GM12878 (cell line): Measurements from ENCODE around the gene RBM7. TPM values are rescaled to one million over a fixed set of nuclear protein-coding genes. Genes with fewer than 3 reads are reported as not detected.

Source experiments
- polyA plus RNA-seq, 11 experiments: library from polyadenylated mRNA; depleted of rRNA in 4 of 11; unstranded in 6 of 11; stranded (reverse) in 5 of 11; fragments of >200 nt; fragmentation: Nextera tagmentation in 4 of 11; fragmentation: Illumina TruSeq in 1 of 11; extraction: Ambion mirVana in 4 of 11; extraction: Trizol in 1 of 11; gene quantifications; 1 replicate in 1 of 11; 2 replicates in 10 of 11; pipeline versions ENCODE4 v1.2.1 to v1.2.3, GENCODE V29; 2011 to 2016; ENCODE audit warnings: inconsistent platforms in 2 of 11, missing spikeins in 2 of 11, low read depth in 1 of 11
- total RNA-seq, 4 experiments: library from RNA; depleted of rRNA in 3 of 4; stranded (reverse); fragments of >200 nt in 3 of 4; fragmentation: Illumina TruSeq in 1 of 4; extraction: Trizol in 1 of 4; gene quantifications; 2 replicates each; pipeline versions ENCODE4 v1.2.1 to v1.2.3, GENCODE V29; 2013 to 2021

RBM7 gene
- total and polyA plus RNA-seq, 10 of the 15 experiments (the other 5 are each of a cell fraction or from before 2014, with no cell fraction given): 17.0 to 46.2 (median 26.0) TPM

Other genes with a start within 250 kb of the RBM7 start
- not detected in 2 replicates for gene NNMT, start 104.3 kb upstream of the RBM7 start, total RNA-seq (2014; rRNA removed)
- not detected in 2 replicates for gene NNMT, start 104.3 kb upstream of the RBM7 start, total RNA-seq (2014; rRNA removed; fragmentation: Illumina TruSeq; extraction: Trizol)
- gene NNMT, start 104.3 kb upstream of the RBM7 start, total RNA-seq (2021): not detected in 2 replicates
- not detected in 2 replicates for gene NNMT, start 104.3 kb upstream of the RBM7 start, polyA plus RNA-seq (2011; rRNA removed)
- not detected in 2 replicates for gene NNMT, start 104.3 kb upstream of the RBM7 start, polyA plus RNA-seq (2014; fragmentation: Illumina TruSeq; extraction: Trizol)
- not detected for gene NNMT, start 104.3 kb upstream of the RBM7 start, polyA plus RNA-seq (2014; fragmentation: Nextera tagmentation; extraction: Ambion mirVana)
- not detected in 2 replicates for gene NNMT, start 104.3 kb upstream of the RBM7 start, polyA plus RNA-seq (2014; rRNA removed)
- under 1 TPM in 1 of 2 experiments, not detected in 1; 0.46 TPM for gene NNMT, start 104.3 kb upstream of the RBM7 start, polyA plus RNA-seq (2016; fragmentation: Nextera tagmentation; extraction: Ambion mirVana)
- gene C11orf71, start 155 bp upstream of the RBM7 start, total RNA-seq (2014; rRNA removed): 7.7 and 9.4 TPM in 2 replicates
- 5.3 and 6.0 TPM in 2 replicates for gene C11orf71, start 155 bp upstream of the RBM7 start, total RNA-seq (2014; rRNA removed; fragmentation: Illumina TruSeq; extraction: Trizol)
- gene C11orf71, start 155 bp upstream of the RBM7 start, total RNA-seq (2021): 6.5 and 7.3 TPM in 2 replicates
- gene C11orf71, start 155 bp upstream of the RBM7 start, polyA plus RNA-seq (2011; rRNA removed): 8.7 and 12.0 TPM in 2 replicates
- 4.9 and 5.4 TPM in 2 replicates for gene C11orf71, start 155 bp upstream of the RBM7 start, polyA plus RNA-seq (2014; fragmentation: Illumina TruSeq; extraction: Trizol)
- gene C11orf71, start 155 bp upstream of the RBM7 start, polyA plus RNA-seq (2014; fragmentation: Nextera tagmentation; extraction: Ambion mirVana): 1 to 10 TPM; 1.4 to 3.4 TPM
- 9.1 and 10.4 TPM in 2 replicates for gene C11orf71, start 155 bp upstream of the RBM7 start, polyA plus RNA-seq (2014; rRNA removed)
- 10 to 100 TPM in 1 of 2 experiments, 1 to 10 TPM in 1; 8.2 to 12.0 TPM for gene C11orf71, start 155 bp upstream of the RBM7 start, polyA plus RNA-seq (2016; fragmentation: Nextera tagmentation; extraction: Ambion mirVana)
- gene REXO2, start 38.8 kb downstream of the RBM7 start, total RNA-seq (2014; rRNA removed): 5.4 and 6.0 TPM in 2 replicates
- 4.6 and 4.9 TPM in 2 replicates for gene REXO2, start 38.8 kb downstream of the RBM7 start, total RNA-seq (2014; rRNA removed; fragmentation: Illumina TruSeq; extraction: Trizol)
- 4.0 and 5.1 TPM in 2 replicates for gene REXO2, start 38.8 kb downstream of the RBM7 start, total RNA-seq (2021)
- gene REXO2, start 38.8 kb downstream of the RBM7 start, polyA plus RNA-seq (2011; rRNA removed): 9.0 and 10.7 TPM in 2 replicates
- gene REXO2, start 38.8 kb downstream of the RBM7 start, polyA plus RNA-seq (2014; fragmentation: Illumina TruSeq; extraction: Trizol): 2.6 and 4.9 TPM in 2 replicates
- gene REXO2, start 38.8 kb downstream of the RBM7 start, polyA plus RNA-seq (2014; fragmentation: Nextera tagmentation; extraction: Ambion mirVana): 1 to 10 TPM; 3.3 to 6.4 TPM
- gene REXO2, start 38.8 kb downstream of the RBM7 start, polyA plus RNA-seq (2014; rRNA removed): 4.8 and 4.9 TPM in 2 replicates
- gene REXO2, start 38.8 kb downstream of the RBM7 start, polyA plus RNA-seq (2016; fragmentation: Nextera tagmentation; extraction: Ambion mirVana): 10 to 100 TPM; 11.0 to 12.5 TPM
- not detected in 2 replicates for gene NXPE1, start 159.2 kb downstream of the RBM7 start, total RNA-seq (2014; rRNA removed)
- gene NXPE1, start 159.2 kb downstream of the RBM7 start, total RNA-seq (2014; rRNA removed; fragmentation: Illumina TruSeq; extraction: Trizol): not detected in 2 replicates
- 0.16 TPM in 1 of 2 replicates, not detected in the other for gene NXPE1, start 159.2 kb downstream of the RBM7 start, total RNA-seq (2021)
- gene NXPE1, start 159.2 kb downstream of the RBM7 start, polyA plus RNA-seq (2011; rRNA removed): not detected in 2 replicates
- not detected in 2 replicates for gene NXPE1, start 159.2 kb downstream of the RBM7 start, polyA plus RNA-seq (2014; fragmentation: Illumina TruSeq; extraction: Trizol)
- gene NXPE1, start 159.2 kb downstream of the RBM7 start, polyA plus RNA-seq (2014; fragmentation: Nextera tagmentation; extraction: Ambion mirVana): not detected
- gene NXPE1, start 159.2 kb downstream of the RBM7 start, polyA plus RNA-seq (2014; rRNA removed): not detected in 2 replicates
- gene NXPE1, start 159.2 kb downstream of the RBM7 start, polyA plus RNA-seq (2016; fragmentation: Nextera tagmentation; extraction: Ambion mirVana): not detected
- gene NXPE4, start 195.1 kb downstream of the RBM7 start, total RNA-seq (2014; rRNA removed): not detected in 2 replicates
- gene NXPE4, start 195.1 kb downstream of the RBM7 start, total RNA-seq (2014; rRNA removed; fragmentation: Illumina TruSeq; extraction: Trizol): not detected in 2 replicates
- not detected in 2 replicates for gene NXPE4, start 195.1 kb downstream of the RBM7 start, total RNA-seq (2021)
- not detected in 2 replicates for gene NXPE4, start 195.1 kb downstream of the RBM7 start, polyA plus RNA-seq (2011; rRNA removed)
- not detected in 2 replicates for gene NXPE4, start 195.1 kb downstream of the RBM7 start, polyA plus RNA-seq (2014; fragmentation: Illumina TruSeq; extraction: Trizol)
- not detected for gene NXPE4, start 195.1 kb downstream of the RBM7 start, polyA plus RNA-seq (2014; fragmentation: Nextera tagmentation; extraction: Ambion mirVana)
- not detected in 2 replicates for gene NXPE4, start 195.1 kb downstream of the RBM7 start, polyA plus RNA-seq (2014; rRNA removed)
- gene NXPE4, start 195.1 kb downstream of the RBM7 start, polyA plus RNA-seq (2016; fragmentation: Nextera tagmentation; extraction: Ambion mirVana): not detected